Measurements from ENCODE around the gene CTR9. TPM values are rescaled to one million over a fixed set of nuclear protein-coding genes. Genes with fewer than 3 reads are reported as not detected.

Gene CTR9
- total and polyA plus RNA-seq, 2 of the 8 experiments (the other 6 are each of a cell fraction or from before 2014, with no cell fraction given): 6.1 to 37.7 TPM

- no peak overlapping the region for H3K9ac ChIP-seq (replicated peaks in 1 of 4; ENCODE audit: extremely low read depth in 1 of 4, low read depth in 3 of 4, low read length in 3 of 4)
- FAIRE-seq: no peak
- no peak overlapping the region for H4K8ac ChIP-seq (ENCODE audit: extremely low read depth, insufficient read depth, low read length)
- H2BK12ac ChIP-seq (ENCODE audit: low read depth, low read length): no peak overlapping the region
- 90% methylated on average over 4 of the region's 4 CpGs; no CpG with 5 or more reads in 1 of the 2 experiments for WGBS, 2 experiments (ENCODE audit: extremely low coverage in 1 of 2, insufficient coverage in 1 of 2, insufficient read length in 1 of 2, insufficient replicate concordance in 2 of 2, low coverage in 1 of 2, low lambda C conversion rate in 2 of 2, missing lambda C conversion rate in 1 of 2)
- H3K14ac ChIP-seq (ENCODE audit: insufficient read length): no peak overlapping the region
- no peaks in the 10 kb centered on the region for H3K36me3 ChIP-seq (ENCODE audit: control insufficient read depth in 2 of 4, insufficient read depth in 4 of 4, low read length in 3 of 4)
- no peak overlapping the region for H3K18ac ChIP-seq (ENCODE audit: extremely low read depth, low read length)
- no peak overlapping the region for H4K91ac ChIP-seq (replicated peaks; ENCODE audit: insufficient read length, low read length)
- no peak overlapping the region for H3K56ac ChIP-seq (replicated peaks; ENCODE audit: insufficient read length, low read depth, low read length)
- no peak overlapping the region for H3K4ac ChIP-seq (replicated peaks; ENCODE audit: insufficient read length, low read depth, low read length)
- no peak overlapping the region for H2BK15ac ChIP-seq (ENCODE audit: low read length)
- H3K23me2 ChIP-seq (ENCODE audit: low read depth, low read length): no peaks in the 10 kb centered on the region
- H3K4me2 ChIP-seq (ENCODE audit: insufficient read depth in 1 of 2, low read depth in 2 of 2, low read length in 2 of 2): no peak overlapping the region
- no peak overlapping the region for H3K27ac ChIP-seq (ENCODE audit: low read depth, low read length)
- no peak overlapping the region for H2BK20ac ChIP-seq (ENCODE audit: low read length)
- no peak overlapping the region for H4K5ac ChIP-seq (ENCODE audit: insufficient read length, low read depth, low read length)
- TF ChIP-seq EP300 (IDR thresholded peaks at IDR 0.05; ENCODE audit: borderline replicate concordance in 1 of 2, low read depth in 2 of 2, low read length in 2 of 2): no peak
- TF ChIP-seq BACH1 (IDR thresholded peaks at IDR 0.05; ENCODE audit: low read length): no peak
- TF ChIP-seq POLR2AphosphoS5 (IDR thresholded peaks at IDR 0.05; ENCODE audit: low read depth, low read length): no peak
- TF ChIP-seq NRF1 (IDR thresholded peaks at IDR 0.05; ENCODE audit: low read depth, low read length): no peak
- TF ChIP-seq SIX5 (IDR thresholded peaks at IDR 0.05; ENCODE audit: low read depth, low read length): no peak
- TF ChIP-seq SRF (IDR thresholded peaks at IDR 0.05; ENCODE audit: low read depth, low read length): no peak
- no peak for TF ChIP-seq CBX8 (IDR thresholded peaks at IDR 0.05; ENCODE audit: borderline replicate concordance, low read depth, low read length)
- no peak for TF ChIP-seq RXRA (IDR thresholded peaks at IDR 0.05; ENCODE audit: insufficient read depth, low read depth, low read length)
- no peak for TF ChIP-seq KDM1A (IDR thresholded peaks at IDR 0.05; ENCODE audit: borderline replicate concordance, low read length)
- TF ChIP-seq POLR2A (IDR thresholded peaks at IDR 0.05; ENCODE audit: control extremely low read depth in 1 of 2, low read depth in 2 of 2, low read length in 2 of 2): no peak
- no peak for TF ChIP-seq GABPA (IDR thresholded peaks at IDR 0.05; ENCODE audit: borderline replicate concordance, insufficient read depth, low read length)
- no peak for TF ChIP-seq SP1 (IDR thresholded peaks at IDR 0.05; ENCODE audit: low read depth, low read length)
- no peak for TF ChIP-seq RBBP5 (IDR thresholded peaks at IDR 0.05; ENCODE audit: borderline replicate concordance, low read depth, low read length)
- no peak overlapping the region for H2AFZ ChIP-seq (ENCODE audit: low read length)
- H3K27me3 ChIP-seq (replicated peaks in 1 of 4; ENCODE audit: control insufficient read depth in 3 of 4, extremely low read depth in 1 of 4, insufficient read depth in 3 of 4, low read length in 3 of 4): no peaks in the 10 kb centered on the region
- H2AK5ac ChIP-seq (ENCODE audit: low read depth, low read length): no peak overlapping the region
- H2BK120ac ChIP-seq (replicated peaks; ENCODE audit: low read depth, low read length): no peak overlapping the region
- no peaks in the 10 kb centered on the region for H3K79me2 ChIP-seq (ENCODE audit: control insufficient read depth in 1 of 2, insufficient read depth in 2 of 2, low read length in 2 of 2)
- H3K4me1 ChIP-seq (replicated peaks in 1 of 4; ENCODE audit: control insufficient read depth in 3 of 4, insufficient read depth in 4 of 4, low read length in 3 of 4): peaks cover 0 to 3% (median 1%) of the 10 kb centered on the region in 4 experiments; a peak in 4 of 7 replicates
- H3K79me1 ChIP-seq (ENCODE audit: low read depth, low read length): no peaks in the 10 kb centered on the region
- H2BK5ac ChIP-seq (ENCODE audit: low read depth, low read length): no peak overlapping the region
- CTCF ChIA-PET (ENCODE audit: partially characterized antibody): interaction anchor here (0.7 to 2.1 kb wide), 2 partner anchors 14 to 125 kb away, joined by 3 to 8 read pairs; no protein-coding TSS in a partner anchor
- no peak overlapping the region for H3K23ac ChIP-seq (ENCODE audit: insufficient read length)
- no peak for DNase-seq (ENCODE audit: low read depth in 1 of 2, low spot score in 2 of 2)
- H3K4me3 ChIP-seq (ENCODE audit: extremely low read depth in 1 of 4, insufficient read depth in 2 of 4, low read depth in 3 of 4, low read length in 4 of 4): no peak overlapping the region
- POLR2A ChIA-PET (ENCODE audit: partially characterized antibody): interaction anchor here (1.3 to 28.5 kb wide), 4 partner anchors 13 to 148 kb away, joined by 3 to 595 read pairs (median 34); partner anchors contain the start of gene EIF4G2
- no peaks in the 10 kb centered on the region for H4K20me1 ChIP-seq (replicated peaks in 1 of 2; ENCODE audit: control insufficient read depth in 1 of 2, insufficient read depth in 2 of 2, low read length in 2 of 2)
- no peaks in the 10 kb centered on the region for H3K9me3 ChIP-seq (ENCODE audit: insufficient read depth in 2 of 2, low read depth in 1 of 2, low read length in 1 of 2)
Measured at GRCh38 chr11:10785146-10785474, 34.1 kb downstream of the CTR9 start.

Data from H1 (cell line).